DMS53 treated with DMSO at 0.1 percent for 48 hours (cell line): ENCODE data around the gene NT5C1B.

ENCODE experiments used
- DNase-seq: peaks from one replicate; lab custom pipeline; 2025; ENCODE audit not compliant: unreplicated experiment; lab: John Stamatoyannopoulos, UW

NT5C1B gene

GRCh38 chr2:18600255-18600613, 10.9 kb upstream of the NT5C1B start:
- DNase-seq, result no peak

- DNase-seq, result no peak
These were observed 10.3 kb upstream of the NT5C1B start for GRCh38 chr2:18599509-18600254.

GRCh38 chr2:18598848-18599484, 9.6 kb upstream of the NT5C1B start:
- no peak for DNase-seq

- no peak for DNase-seq
These were observed 8.2 kb upstream of the NT5C1B start for GRCh38 chr2:18597618-18598017.

- no peak for DNase-seq
These were observed 7.6 kb upstream of the NT5C1B start for GRCh38 chr2:18596993-18597392.

- DNase-seq, result no peak
These were observed 4.1 kb upstream of the NT5C1B start for GRCh38 chr2:18593496-18593895.

GRCh38 chr2:18592372-18592771, 3.0 kb upstream of the NT5C1B start:
- DNase-seq, result no peak

GRCh38 chr2:18588802-18589201, 567 bp downstream of the NT5C1B start:
- DNase-seq, result no peak

- DNase-seq, result no peak
These were observed 1.3 kb downstream of the NT5C1B start for GRCh38 chr2:18588049-18588448.

GRCh38 chr2:18585526-18585925, 3.8 kb downstream of the NT5C1B start:
- no peak for DNase-seq

- DNase-seq, result no peak
These were observed 4.8 kb downstream of the NT5C1B start for GRCh38 chr2:18584608-18584954.

- DNase-seq, result no peak
These were observed 5.3 kb downstream of the NT5C1B start for GRCh38 chr2:18583905-18584607.

- no peak for DNase-seq
These were observed 8.8 kb downstream of the NT5C1B start for GRCh38 chr2:18580606-18581005.

- no peak for DNase-seq
These were observed 11.3 kb downstream of the NT5C1B start for GRCh38 chr2:18578033-18578432.

GRCh38 chr2:18566145-18566769, 23.1 kb downstream of the NT5C1B start:
- no peak for DNase-seq

- DNase-seq, result no peak
These were observed 28.6 kb downstream of the NT5C1B start for GRCh38 chr2:18560797-18561085.

- peak; percentile 42 for DNase-seq
These were observed 29.2 kb downstream of the NT5C1B start, which contains the start of gene RDH14 for GRCh38 chr2:18560031-18560796. Gene RDH14 (minus strand): TSS chr2:18560653. CDS start chr2:18560572, 81 bp downstream.

- no peak for DNase-seq
These were observed 29.8 kb downstream of the NT5C1B start for GRCh38 chr2:18559531-18560030.

- no peak for DNase-seq
These were observed 30.9 kb downstream of the NT5C1B start for GRCh38 chr2:18558458-18558857.

GRCh38 chr2:18557121-18557520, 32.2 kb downstream of the NT5C1B start:
- DNase-seq, result no peak
